ENCODE data around the gene RPS19.

DNA sequence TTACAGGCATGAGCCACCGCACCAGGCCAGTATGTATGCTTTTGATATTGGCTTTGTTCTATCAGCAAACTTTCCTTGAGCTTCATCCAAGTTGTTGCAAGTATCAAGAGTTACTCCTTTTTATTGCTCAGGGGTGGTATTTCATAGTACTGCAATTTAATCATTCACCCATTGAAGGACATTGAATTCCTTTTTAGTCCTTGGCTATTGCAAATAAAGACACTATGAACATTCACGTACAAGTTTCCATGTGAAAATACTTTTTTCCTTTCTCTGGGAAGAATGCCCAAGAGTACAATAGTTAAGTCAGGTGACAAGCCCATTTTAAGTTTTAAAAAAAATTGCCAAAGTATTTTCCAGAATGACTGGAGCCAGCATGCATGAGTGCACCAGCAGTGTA lies 43.3 kb upstream of the RPS19 start:
- no peak for TF ChIP-seq TCF7L2 (IDR thresholded peaks at IDR 0.05; ENCODE audit: low read depth, low read length)
- no peak for TF ChIP-seq POLR2AphosphoS5 (IDR thresholded peaks at IDR 0.05; ENCODE audit: low read depth, low read length)
- TF ChIP-seq, protein P1, sequence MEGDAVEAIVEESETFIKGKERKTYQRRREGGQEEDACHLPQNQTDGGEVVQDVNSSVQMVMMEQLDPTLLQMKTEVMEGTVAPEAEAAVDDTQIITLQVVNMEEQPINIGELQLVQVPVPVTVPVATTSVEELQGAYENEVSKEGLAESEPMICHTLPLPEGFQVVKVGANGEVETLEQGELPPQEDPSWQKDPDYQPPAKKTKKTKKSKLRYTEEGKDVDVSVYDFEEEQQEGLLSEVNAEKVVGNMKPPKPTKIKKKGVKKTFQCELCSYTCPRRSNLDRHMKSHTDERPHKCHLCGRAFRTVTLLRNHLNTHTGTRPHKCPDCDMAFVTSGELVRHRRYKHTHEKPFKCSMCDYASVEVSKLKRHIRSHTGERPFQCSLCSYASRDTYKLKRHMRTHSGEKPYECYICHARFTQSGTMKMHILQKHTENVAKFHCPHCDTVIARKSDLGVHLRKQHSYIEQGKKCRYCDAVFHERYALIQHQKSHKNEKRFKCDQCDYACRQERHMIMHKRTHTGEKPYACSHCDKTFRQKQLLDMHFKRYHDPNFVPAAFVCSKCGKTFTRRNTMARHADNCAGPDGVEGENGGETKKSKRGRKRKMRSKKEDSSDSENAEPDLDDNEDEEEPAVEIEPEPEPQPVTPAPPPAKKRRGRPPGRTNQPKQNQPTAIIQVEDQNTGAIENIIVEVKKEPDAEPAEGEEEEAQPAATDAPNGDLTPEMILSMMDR (IDR thresholded peaks at IDR 0.05), result no peak
- TF ChIP-seq, protein P2, sequence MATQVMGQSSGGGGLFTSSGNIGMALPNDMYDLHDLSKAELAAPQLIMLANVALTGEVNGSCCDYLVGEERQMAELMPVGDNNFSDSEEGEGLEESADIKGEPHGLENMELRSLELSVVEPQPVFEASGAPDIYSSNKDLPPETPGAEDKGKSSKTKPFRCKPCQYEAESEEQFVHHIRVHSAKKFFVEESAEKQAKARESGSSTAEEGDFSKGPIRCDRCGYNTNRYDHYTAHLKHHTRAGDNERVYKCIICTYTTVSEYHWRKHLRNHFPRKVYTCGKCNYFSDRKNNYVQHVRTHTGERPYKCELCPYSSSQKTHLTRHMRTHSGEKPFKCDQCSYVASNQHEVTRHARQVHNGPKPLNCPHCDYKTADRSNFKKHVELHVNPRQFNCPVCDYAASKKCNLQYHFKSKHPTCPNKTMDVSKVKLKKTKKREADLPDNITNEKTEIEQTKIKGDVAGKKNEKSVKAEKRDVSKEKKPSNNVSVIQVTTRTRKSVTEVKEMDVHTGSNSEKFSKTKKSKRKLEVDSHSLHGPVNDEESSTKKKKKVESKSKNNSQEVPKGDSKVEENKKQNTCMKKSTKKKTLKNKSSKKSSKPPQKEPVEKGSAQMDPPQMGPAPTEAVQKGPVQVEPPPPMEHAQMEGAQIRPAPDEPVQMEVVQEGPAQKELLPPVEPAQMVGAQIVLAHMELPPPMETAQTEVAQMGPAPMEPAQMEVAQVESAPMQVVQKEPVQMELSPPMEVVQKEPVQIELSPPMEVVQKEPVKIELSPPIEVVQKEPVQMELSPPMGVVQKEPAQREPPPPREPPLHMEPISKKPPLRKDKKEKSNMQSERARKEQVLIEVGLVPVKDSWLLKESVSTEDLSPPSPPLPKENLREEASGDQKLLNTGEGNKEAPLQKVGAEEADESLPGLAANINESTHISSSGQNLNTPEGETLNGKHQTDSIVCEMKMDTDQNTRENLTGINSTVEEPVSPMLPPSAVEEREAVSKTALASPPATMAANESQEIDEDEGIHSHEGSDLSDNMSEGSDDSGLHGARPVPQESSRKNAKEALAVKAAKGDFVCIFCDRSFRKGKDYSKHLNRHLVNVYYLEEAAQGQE (IDR thresholded peaks at IDR 0.05; ENCODE audit: insufficient read depth in 1 of 2, low read depth in 2 of 2, low read length in 1 of 2), result no peak
